Osteoblast (primary cell): ENCODE measurements around the gene FAM151B. TPM values are rescaled to one million over a fixed set of nuclear protein-coding genes. Genes with fewer than 3 reads are reported as not detected.
A peak's percentile ranks its signal among the peaks of the same experiment; 100 is the strongest.

Experiments
- DNase-seq: peaks from one replicate; pipeline ENCODE4 v3.0.0; 2011; ENCODE audit warnings: low spot score, mixed read lengths; ENCODE audit not compliant: insufficient read length; ENCODE audit errors: missing footprints
- H2AFZ ChIP-seq: 2 replicates; pipeline ENCODE4 v1.6.0; 2011; ENCODE audit warnings: mild to moderate bottlenecking, low read length
- H3K27ac ChIP-seq: 2 replicates; pipeline ENCODE4 v1.5.1; 2011; ENCODE audit warnings: mild to moderate bottlenecking, low read depth, low read length, moderate library complexity
- H3K27me3 ChIP-seq: 2 replicates; pipeline ENCODE4 v1.6.0; 2012; ENCODE audit warnings: mild to moderate bottlenecking, control low read depth, inconsistent platforms, low read length, moderate library complexity; ENCODE audit not compliant: insufficient read depth
- H3K36me3 ChIP-seq: 2 replicates; pipeline ENCODE4 v1.5.1; 2011; ENCODE audit warnings: mild to moderate bottlenecking, low read length, control low read depth, moderate library complexity; ENCODE audit not compliant: insufficient read depth
- H3K4me1 ChIP-seq: 2 replicates; pipeline ENCODE4 v1.5.1; 2011; ENCODE audit warnings: mild to moderate bottlenecking, low read length, control low read depth, moderate library complexity; ENCODE audit not compliant: insufficient read depth
- H3K4me2 ChIP-seq: 2 replicates; pipeline ENCODE4 v1.6.0; 2011; ENCODE audit warnings: mild to moderate bottlenecking, low read length; ENCODE audit not compliant: insufficient read depth
- H3K4me3 ChIP-seq: fragments of 200-600 bp; sonication (generic); 3 replicates; pipeline ENCODE4 v1.5.1; 2012; ENCODE audit warnings: mild to moderate bottlenecking, low read length, inconsistent platforms; ENCODE audit not compliant: insufficient read depth
- H3K79me2 ChIP-seq: 2 replicates; pipeline ENCODE4 v1.6.0; 2012; ENCODE audit warnings: mild to moderate bottlenecking, low read length, control low read depth, inconsistent platforms; ENCODE audit not compliant: insufficient read depth
- H3K9me3 ChIP-seq: 2 replicates; pipeline ENCODE4 v1.5.1; 2011; ENCODE audit warnings: low read depth, low read length, control low read depth
- H4K20me1 ChIP-seq: 2 replicates; pipeline ENCODE4 v1.6.0; 2012; ENCODE audit warnings: mild to moderate bottlenecking, low read length, control low read depth; ENCODE audit not compliant: insufficient read depth
- CTCF ChIP-seq: IDR thresholded peaks from 2 replicates; pipeline ENCODE4 v1.5.1; 2011; ENCODE audit warnings: mild to moderate bottlenecking, low read depth, low read length, moderate library complexity; ENCODE audit errors: extremely low read depth
- total RNA-seq: library from RNA; depleted of rRNA; stranded (reverse); fragments of >200 nt; gene quantifications from 2 replicates; pipeline ENCODE4 v1.2.3, GENCODE V29; 2012

FAM151B gene
- total RNA-seq, 1 donor, result 13.0 TPM

GRCh38 chr5:80509362-80509761 lies 21.5 kb downstream of the FAM151B start:
- no peak overlapping the region for H3K27ac ChIP-seq
- H2AFZ ChIP-seq, result no peak overlapping the region
- H3K27me3 ChIP-seq, result no peaks in the 10 kb centered on the region
- no peak for DNase-seq
- no peaks in the 10 kb centered on the region for H3K9me3 ChIP-seq
- TF ChIP-seq CTCF, result no peak
- no peak overlapping the region for H3K4me3 ChIP-seq
- no peaks in the 10 kb centered on the region for H3K36me3 ChIP-seq
- no peaks in the 10 kb centered on the region for H4K20me1 ChIP-seq
- H3K4me2 ChIP-seq, result no peak overlapping the region
- H3K4me1 ChIP-seq, result no peaks in the 10 kb centered on the region
- no peaks in the 10 kb centered on the region for H3K79me2 ChIP-seq

GRCh38 chr5:80516826-80517225 lies 28.9 kb downstream of the FAM151B start:
- H3K27ac ChIP-seq, result no peak overlapping the region
- no peak overlapping the region for H3K4me2 ChIP-seq
- no peak for TF ChIP-seq CTCF

GRCh38 chr5:80540691-80541090 lies 52.8 kb downstream of the FAM151B start:
- TF ChIP-seq CTCF, result no peak
- H3K27ac ChIP-seq, result no peak overlapping the region
- H3K4me3 ChIP-seq, result no peak overlapping the region
- H3K9me3 ChIP-seq, result no peaks in the 10 kb centered on the region
- H3K27me3 ChIP-seq, result no peaks in the 10 kb centered on the region
- no peaks in the 10 kb centered on the region for H3K4me1 ChIP-seq
- H3K79me2 ChIP-seq, result no peaks in the 10 kb centered on the region
- H3K36me3 ChIP-seq, result no peaks in the 10 kb centered on the region
- DNase-seq, result peak; percentile 26
- H3K4me2 ChIP-seq, result no peak overlapping the region
- no peaks in the 10 kb centered on the region for H4K20me1 ChIP-seq
- no peak overlapping the region for H2AFZ ChIP-seq

More at GRCh38 chr5:80516826-80517225, 28.9 kb downstream of the FAM151B start:
- no peak overlapping the region for H3K4me3 ChIP-seq
- H2AFZ ChIP-seq, result no peak overlapping the region
- H3K9me3 ChIP-seq, result no peaks in the 10 kb centered on the region
- H3K79me2 ChIP-seq, result no peaks in the 10 kb centered on the region
- no peaks in the 10 kb centered on the region for H3K36me3 ChIP-seq
- no peaks in the 10 kb centered on the region for H3K4me1 ChIP-seq
- DNase-seq, result peak; percentile 83
- H3K27me3 ChIP-seq, result no peaks in the 10 kb centered on the region
- H4K20me1 ChIP-seq, result no peaks in the 10 kb centered on the region

- DNase-seq, result no peak
- TF ChIP-seq CTCF, result no peak
- H3K36me3 ChIP-seq, result no peaks in the 10 kb centered on the region
Observed at GRCh38 chr5:80541392-80541791, 53.5 kb downstream of the FAM151B start.

More at GRCh38 chr5:80541392-80541791, 53.5 kb downstream of the FAM151B start:
- Histone ChIP-seq H3K4me3 (no peak overlapping the region), H3K4me2 (no peak overlapping the region), H3K27ac (no peak overlapping the region), H3K4me1 (no peaks in the 10 kb centered on the region), H4K20me1 (no peaks in the 10 kb centered on the region), H3K27me3 (no peaks in the 10 kb centered on the region), H3K9me3 (no peaks in the 10 kb centered on the region), H2AFZ (no peak overlapping the region), H3K79me2 (no peaks in the 10 kb centered on the region)
